ENCODE data around the gene SMYD3. TPM values are rescaled to one million over a fixed set of nuclear protein-coding genes. Genes with fewer than 3 reads are reported as not detected.

The SMYD3 gene
- polyA plus RNA-seq, 1 experiment, result 39.9 TPM

- Histone ChIP-seq H3K4me3 (ENCODE audit: low read depth, low read length) (no peak overlapping the region), H3K9me3 (ENCODE audit: control insufficient read depth, insufficient read depth, low read length) (no peaks in the 10 kb centered on the region), H3K27ac (ENCODE audit: low read depth, low read length) (no peak overlapping the region), H3K27me3 (ENCODE audit: control insufficient read depth, insufficient read depth, low read length) (no peaks in the 10 kb centered on the region)
- TF ChIP-seq, protein P1, sequence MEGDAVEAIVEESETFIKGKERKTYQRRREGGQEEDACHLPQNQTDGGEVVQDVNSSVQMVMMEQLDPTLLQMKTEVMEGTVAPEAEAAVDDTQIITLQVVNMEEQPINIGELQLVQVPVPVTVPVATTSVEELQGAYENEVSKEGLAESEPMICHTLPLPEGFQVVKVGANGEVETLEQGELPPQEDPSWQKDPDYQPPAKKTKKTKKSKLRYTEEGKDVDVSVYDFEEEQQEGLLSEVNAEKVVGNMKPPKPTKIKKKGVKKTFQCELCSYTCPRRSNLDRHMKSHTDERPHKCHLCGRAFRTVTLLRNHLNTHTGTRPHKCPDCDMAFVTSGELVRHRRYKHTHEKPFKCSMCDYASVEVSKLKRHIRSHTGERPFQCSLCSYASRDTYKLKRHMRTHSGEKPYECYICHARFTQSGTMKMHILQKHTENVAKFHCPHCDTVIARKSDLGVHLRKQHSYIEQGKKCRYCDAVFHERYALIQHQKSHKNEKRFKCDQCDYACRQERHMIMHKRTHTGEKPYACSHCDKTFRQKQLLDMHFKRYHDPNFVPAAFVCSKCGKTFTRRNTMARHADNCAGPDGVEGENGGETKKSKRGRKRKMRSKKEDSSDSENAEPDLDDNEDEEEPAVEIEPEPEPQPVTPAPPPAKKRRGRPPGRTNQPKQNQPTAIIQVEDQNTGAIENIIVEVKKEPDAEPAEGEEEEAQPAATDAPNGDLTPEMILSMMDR (IDR thresholded peaks at IDR 0.05; ENCODE audit: low read depth, low read length), result no peak
- POLR2A ChIA-PET, result no interaction called here
- no peak for DNase-seq (ENCODE audit: low read depth, low spot score)
- CTCF ChIA-PET, result interaction anchor here (0.6 kb wide), 1 partner anchor 33 kb away, joined by 3 read pairs; no protein-coding TSS in a partner anchor
Measured at GRCh38 chr1:246051909-246052518, 455.1 kb downstream of the SMYD3 start.

- CTCF ChIA-PET, result no interaction called here
- DNase-seq (ENCODE audit: low read depth, low spot score), result no peak
- no peak overlapping the region for H3K27ac ChIP-seq (ENCODE audit: low read depth, low read length)
- POLR2A ChIA-PET, result no interaction called here
- no peaks in the 10 kb centered on the region for H3K9me3 ChIP-seq (ENCODE audit: control insufficient read depth, insufficient read depth, low read length)
- no peaks in the 10 kb centered on the region for H3K27me3 ChIP-seq (ENCODE audit: control insufficient read depth, insufficient read depth, low read length)
- TF ChIP-seq, protein P1 (IDR thresholded peaks at IDR 0.05; ENCODE audit: low read depth, low read length), result no peak
- H3K4me3 ChIP-seq (ENCODE audit: low read depth, low read length), result no peak overlapping the region
Measured at GRCh38 chr1:246048693-246049092, 458.4 kb downstream of the SMYD3 start.

- POLR2A ChIA-PET, result no interaction called here
- Histone ChIP-seq H3K4me3 (ENCODE audit: low read depth, low read length) (no peak overlapping the region), H3K9me3 (ENCODE audit: control insufficient read depth, insufficient read depth, low read length) (no peaks in the 10 kb centered on the region), H3K27me3 (ENCODE audit: control insufficient read depth, insufficient read depth, low read length) (no peaks in the 10 kb centered on the region), H3K27ac (ENCODE audit: low read depth, low read length) (no peak overlapping the region)
- TF ChIP-seq, protein P1 (IDR thresholded peaks at IDR 0.05; ENCODE audit: low read depth, low read length), result no peak
- CTCF ChIA-PET, result no interaction called here
- DNase-seq (ENCODE audit: low read depth, low spot score), result no peak
Measured at GRCh38 chr1:246043556-246043955, 463.5 kb downstream of the SMYD3 start.

GRCh38 chr1:246041360-246041759, 465.7 kb downstream of the SMYD3 start:
- Histone ChIP-seq H3K4me3 (ENCODE audit: low read depth, low read length) (no peak overlapping the region), H3K9me3 (ENCODE audit: control insufficient read depth, insufficient read depth, low read length) (no peaks in the 10 kb centered on the region), H3K27me3 (ENCODE audit: control insufficient read depth, insufficient read depth, low read length) (no peaks in the 10 kb centered on the region), H3K27ac (ENCODE audit: low read depth, low read length) (no peak overlapping the region)
- TF ChIP-seq, protein P1 (IDR thresholded peaks at IDR 0.05; ENCODE audit: low read depth, low read length), result no peak
- CTCF ChIA-PET, result no interaction called here
- POLR2A ChIA-PET, result no interaction called here
- no peak for DNase-seq (ENCODE audit: low read depth, low spot score)

GRCh38 chr1:246040200-246040890, 466.7 kb downstream of the SMYD3 start:
- ChIA-PET CTCF (interaction anchor here (0.6 kb wide), 1 partner anchor 589 kb away, joined by 4 read pairs; no protein-coding TSS in a partner anchor), POLR2A (no interaction called here)
- Histone ChIP-seq H3K9me3 (ENCODE audit: control insufficient read depth, insufficient read depth, low read length) (no peaks in the 10 kb centered on the region), H3K27me3 (ENCODE audit: control insufficient read depth, insufficient read depth, low read length) (no peaks in the 10 kb centered on the region), H3K27ac (ENCODE audit: low read depth, low read length) (no peak overlapping the region), H3K4me3 (ENCODE audit: low read depth, low read length) (no peak overlapping the region)
- TF ChIP-seq, protein P1 (IDR thresholded peaks at IDR 0.05; ENCODE audit: low read depth, low read length), result no peak
- DNase-seq (ENCODE audit: low read depth, low spot score), result no peak
